HG03280 (cell line): ENCODE measurements around the gene CCSER1.
"Not testable (repeated sequence)": the region's sequence is repeated elsewhere in the genome, so short reads cannot be mapped to it uniquely, and the experiment has no call there.

ENCODE experiments used
- ATAC-seq: cut with Tn5 transposase; IDR thresholded peaks from one replicate; pipeline ENCODE4 v1.9.1; 2021; ENCODE audit warnings: mild to moderate bottlenecking, moderate library complexity; ENCODE audit not compliant: unreplicated experiment

The CCSER1 gene

GRCh38 chr4:91228659-91229058 is 1101.5 kb downstream of the CCSER1 start:
- no peak for ATAC-seq

DNA sequence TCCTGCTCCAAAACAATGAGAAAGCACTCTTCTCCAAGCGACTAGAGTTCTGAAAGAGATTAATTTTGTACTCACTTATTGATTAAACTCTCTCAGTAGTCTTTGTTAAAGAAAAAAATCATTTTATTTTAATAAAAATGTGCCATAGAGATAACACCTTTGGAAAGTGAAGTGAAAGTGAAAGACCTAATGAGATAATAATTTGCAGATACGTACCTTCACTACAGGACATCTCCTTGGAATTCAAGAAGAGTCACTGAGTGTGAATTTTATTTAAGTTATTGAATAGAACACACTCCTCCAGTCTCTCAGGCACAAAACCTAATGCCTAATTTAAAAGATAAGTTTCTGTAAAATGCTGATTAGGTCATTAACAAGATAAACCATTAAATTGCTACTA is 1106.0 kb downstream of the CCSER1 start:
- no peak for ATAC-seq

- no peak for ATAC-seq
Observed at GRCh38 chr4:91243132-91243531, 1115.9 kb downstream of the CCSER1 start.

DNA sequence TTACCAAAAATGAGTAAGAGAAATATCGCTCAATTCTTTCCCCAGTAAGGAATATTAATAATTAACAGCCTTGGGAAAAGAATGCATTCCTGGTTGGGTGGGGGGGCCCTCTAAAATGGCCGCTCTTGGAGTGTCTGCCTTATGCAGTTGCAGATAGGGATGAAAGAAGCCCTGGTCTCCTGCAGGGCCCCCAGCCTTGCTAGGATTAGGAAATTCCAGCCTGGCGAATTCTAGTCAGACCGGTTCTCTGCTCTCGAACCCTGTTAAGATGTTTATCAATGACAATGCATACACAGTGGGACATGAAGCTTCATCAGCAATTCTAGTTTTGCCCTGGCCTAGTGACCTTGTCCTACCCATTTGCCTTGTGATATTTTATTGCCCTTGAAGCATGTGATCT is 1128.8 kb downstream of the CCSER1 start:
- ATAC-seq: no peak

DNA sequence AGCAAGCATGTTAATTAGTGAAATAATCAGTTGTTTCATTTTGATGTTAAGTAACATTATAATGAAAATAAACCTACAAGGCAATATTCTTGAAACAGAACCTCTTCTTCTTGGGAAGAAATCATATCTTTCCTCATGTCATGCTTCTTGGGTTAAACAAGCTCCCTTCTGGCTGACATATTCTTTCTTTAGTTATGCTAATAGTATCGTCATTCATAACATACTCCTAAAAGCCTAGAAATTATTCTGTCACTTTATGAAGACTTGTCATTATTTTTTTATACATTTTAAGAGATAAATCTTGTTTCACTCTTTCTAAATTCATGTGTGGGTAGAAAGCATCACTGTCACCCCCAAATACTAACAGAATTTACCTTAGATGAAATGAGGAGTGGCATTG is 1129.6 kb downstream of the CCSER1 start:
- no peak for ATAC-seq

- ATAC-seq: no peak
Observed at GRCh38 chr4:91257721-91258120, 1130.5 kb downstream of the CCSER1 start.

- no peak for ATAC-seq
Observed at GRCh38 chr4:91258326-91258725, 1131.1 kb downstream of the CCSER1 start.

GRCh38 chr4:91267543-91267942 is 1140.3 kb downstream of the CCSER1 start:
- no peak for ATAC-seq

GRCh38 chr4:91268481-91268880 is 1141.3 kb downstream of the CCSER1 start:
- not testable (repeated sequence) for ATAC-seq

- no peak for ATAC-seq
Observed at GRCh38 chr4:91268913-91269312, 1141.7 kb downstream of the CCSER1 start.

DNA sequence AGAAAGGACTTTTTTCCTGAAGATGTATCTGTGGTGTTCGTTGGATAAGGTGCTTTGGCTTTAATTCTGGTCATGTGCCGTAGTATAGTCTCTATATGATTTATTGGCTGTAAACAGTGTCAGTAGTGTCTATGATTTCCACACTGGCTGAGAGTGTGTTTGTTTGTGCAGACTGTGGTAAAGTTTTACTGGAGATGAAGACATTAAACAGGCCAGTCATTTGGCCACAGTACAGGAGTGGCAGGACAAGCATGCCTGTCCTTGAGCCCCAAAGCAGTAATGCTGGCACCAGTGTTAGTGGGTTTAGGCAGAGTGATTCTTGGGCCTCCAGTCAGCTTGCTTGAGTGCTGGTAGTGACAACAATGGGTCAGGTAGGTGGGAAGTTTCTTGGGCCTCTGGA is 1152.7 kb downstream of the CCSER1 start:
- no peak for ATAC-seq

GRCh38 chr4:91280551-91281290 is 1153.5 kb downstream of the CCSER1 start:
- ATAC-seq: no peak

DNA sequence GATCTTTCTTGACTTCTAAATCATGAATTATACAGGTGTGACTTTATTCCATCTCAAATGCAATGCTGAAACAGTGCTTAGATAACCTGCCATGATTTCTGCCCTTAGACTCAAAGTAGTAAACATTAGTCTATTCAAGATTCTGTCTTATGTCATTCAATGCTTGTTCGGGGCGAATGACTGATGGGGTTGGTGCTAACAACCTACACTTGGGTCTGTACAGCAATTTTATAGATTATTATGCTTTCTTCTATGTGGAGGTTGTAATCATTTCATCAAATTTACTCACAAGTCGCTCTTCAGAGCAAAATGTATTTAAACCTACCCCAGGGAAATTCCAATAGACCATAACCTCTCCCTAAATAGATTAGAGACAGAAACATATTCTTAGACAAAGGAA is 1155.0 kb downstream of the CCSER1 start:
- ATAC-seq: no peak

- no peak for ATAC-seq
Observed at GRCh38 chr4:91283726-91284230, 1156.6 kb downstream of the CCSER1 start.

- no peak for ATAC-seq
Observed at GRCh38 chr4:91284480-91284879, 1157.3 kb downstream of the CCSER1 start.

GRCh38 chr4:91285487-91285886 is 1158.3 kb downstream of the CCSER1 start:
- no peak for ATAC-seq

GRCh38 chr4:91288702-91289311 is 1161.6 kb downstream of the CCSER1 start:
- no peak for ATAC-seq

DNA sequence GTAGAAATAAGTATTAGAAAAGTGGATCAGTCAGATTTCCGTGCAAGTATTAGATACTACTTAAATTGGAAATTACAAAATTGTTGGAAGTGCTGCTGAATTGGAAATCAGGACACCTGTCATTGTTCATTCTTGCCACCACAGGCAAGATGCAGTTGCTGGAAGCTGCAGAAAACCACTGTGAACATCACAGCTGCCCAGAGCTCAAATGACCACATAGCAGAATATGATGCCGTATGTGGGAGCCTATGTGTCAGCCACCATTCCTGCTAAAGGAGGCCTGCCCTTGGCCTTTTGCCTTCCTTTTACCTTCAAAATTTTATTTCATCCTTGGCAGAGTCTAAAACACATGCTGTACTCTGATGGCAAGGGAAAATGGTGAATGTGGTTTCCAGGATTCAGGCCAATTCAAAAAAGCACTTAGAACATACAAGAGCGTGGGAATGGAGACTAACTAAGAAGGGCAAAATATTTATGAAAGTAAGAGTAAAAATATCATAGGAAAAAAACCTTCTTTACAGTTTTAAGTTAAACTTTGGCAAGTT is 1171.0 kb downstream of the CCSER1 start:
- ATAC-seq: no peak

DNA sequence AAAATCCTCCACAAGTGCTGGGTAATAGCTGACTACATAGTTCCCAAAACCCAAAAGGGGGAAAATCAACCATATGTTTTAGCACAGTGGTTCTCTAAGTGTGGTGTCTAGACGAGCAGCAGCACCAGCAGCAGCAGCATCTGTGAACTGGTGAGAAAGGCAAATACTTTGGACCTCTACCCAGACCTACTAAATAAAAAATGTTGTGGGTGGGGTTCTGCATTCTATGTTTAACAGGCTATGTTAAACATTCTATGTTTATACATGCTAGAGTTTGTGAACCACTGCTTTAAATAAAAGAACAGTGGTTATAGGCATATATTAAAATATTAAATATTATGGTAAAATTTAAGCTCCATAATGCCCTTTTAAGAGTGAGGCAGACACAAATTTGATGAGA is 1171.6 kb downstream of the CCSER1 start:
- no peak for ATAC-seq

DNA sequence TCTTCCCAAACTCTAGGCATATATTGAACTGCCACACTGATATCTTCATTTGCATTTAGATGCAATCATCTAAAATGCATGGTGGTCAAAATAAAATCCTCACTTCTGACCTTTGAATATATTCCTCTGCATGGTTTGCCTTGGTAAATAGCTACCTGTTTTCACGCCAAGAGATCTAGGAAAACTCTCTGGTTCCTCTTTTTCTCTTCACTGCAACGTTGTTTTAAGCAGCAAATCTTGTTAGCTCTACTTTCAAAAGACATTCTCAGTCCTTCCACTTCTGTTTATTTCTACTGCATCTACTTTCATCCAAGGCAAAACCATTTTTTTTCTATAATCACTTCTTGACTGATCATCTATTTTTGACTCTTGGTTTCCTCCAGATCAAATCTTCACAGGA is 1174.9 kb downstream of the CCSER1 start:
- ATAC-seq: no peak

DNA sequence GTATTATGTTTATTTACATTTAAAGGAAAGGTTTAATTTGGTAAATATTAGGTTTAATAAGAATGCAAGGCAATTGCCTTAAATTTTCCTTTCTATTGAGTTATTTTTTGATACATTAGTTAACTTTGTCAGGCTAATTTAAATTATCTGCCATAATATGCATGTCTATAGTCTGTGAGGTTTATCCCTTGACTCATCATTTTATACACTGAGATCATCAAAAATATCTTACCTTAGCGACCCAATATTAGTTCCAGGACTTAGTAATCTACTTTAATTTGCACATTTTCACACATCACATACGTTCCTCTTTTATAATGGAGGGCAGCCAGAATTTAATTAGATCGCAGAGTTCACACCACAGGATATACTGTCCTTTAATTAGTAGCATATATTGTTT is 1177.1 kb downstream of the CCSER1 start:
- ATAC-seq: no peak

GRCh38 chr4:91317434-91317833 is 1190.2 kb downstream of the CCSER1 start:
- no peak for ATAC-seq
